Subcutaneous abdominal adipose tissue (tissue), 5 donors: ENCODE results near the gene LTBP4.

Source experiments
- H3K27ac ChIP-seq: one replicate; pipeline ENCODE4 v1.7.0; 2013; ENCODE audit warnings: low read depth, mild to moderate bottlenecking, inconsistent platforms, low read length, moderate library complexity
- H3K27me3 ChIP-seq, 5 donors: one replicate each; pipeline ENCODE4 v1.7.0; 2013; ENCODE audit warnings: low read length in 5 of 5, inconsistent platforms in 1 of 5; ENCODE audit not compliant: control insufficient read depth in 5 of 5, insufficient read depth in 4 of 5
- H3K36me3 ChIP-seq, 5 donors: one replicate each; pipeline ENCODE4 v1.7.0; 2013; ENCODE audit warnings: low read length in 5 of 5; ENCODE audit not compliant: control insufficient read depth in 5 of 5, insufficient read depth in 5 of 5
- H3K4me1 ChIP-seq, 5 donors: one replicate each; pipeline ENCODE4 v1.7.0; 2013; ENCODE audit warnings: low read length in 5 of 5, mild to moderate bottlenecking in 3 of 5, moderate library complexity in 1 of 5; ENCODE audit not compliant: control insufficient read depth in 5 of 5, insufficient read depth in 5 of 5
- H3K4me3 ChIP-seq, 5 donors: one replicate each; pipeline ENCODE4 v1.7.0; 2013; ENCODE audit warnings: low read length in 5 of 5, low read depth in 1 of 5
- H3K9ac ChIP-seq, 5 donors: one replicate each; pipeline ENCODE4 v1.7.0; 2013; ENCODE audit warnings: low read length in 5 of 5, mild to moderate bottlenecking in 4 of 5, moderate library complexity in 3 of 5
- H3K9me3 ChIP-seq, 5 donors: one replicate each; pipeline ENCODE4 v1.7.0; 2013; ENCODE audit warnings: low read length in 5 of 5; ENCODE audit not compliant: control insufficient read depth in 5 of 5
- donor health status: healthy.
- donor health status: healthy.
- donor health status: healthy.
- donor health status: healthy.
- donor health status: healthy.

LTBP4 gene

GRCh38 chr19:40627486-40628279, 26.5 kb downstream of the LTBP4 start:
- no peaks in the 10 kb centered on the region for H3K27me3 ChIP-seq
- no peak overlapping the region for H3K27ac ChIP-seq
- no peaks in the 10 kb centered on the region for H3K9me3 ChIP-seq
- peaks cover 3 to 46% (median 33%) of the 10 kb centered on the region in 5 donors for H3K36me3 ChIP-seq
- no peak overlapping the region for H3K4me3 ChIP-seq
- no peaks in the 10 kb centered on the region for H3K4me1 ChIP-seq
- no peak overlapping the region for H3K9ac ChIP-seq

GRCh38 chr19:40629346-40629745, 28.2 kb downstream of the LTBP4 start:
- no peaks in the 10 kb centered on the region for H3K9me3 ChIP-seq
- peaks cover 3 to 34% (median 26%) of the 10 kb centered on the region in 5 donors for H3K36me3 ChIP-seq
- H3K27ac ChIP-seq = no peak overlapping the region
- no peak overlapping the region for H3K4me3 ChIP-seq
- H3K9ac ChIP-seq = no peak overlapping the region
- no peaks in the 10 kb centered on the region for H3K27me3 ChIP-seq
- H3K4me1 ChIP-seq = peaks cover 0 to 4% (median 3%) of the 10 kb centered on the region in 5 donors

GRCh38 chr19:40630571-40631160, 29.5 kb downstream of the LTBP4 start:
- peaks cover 3 to 29% (median 23%) of the 10 kb centered on the region in 5 donors for H3K36me3 ChIP-seq
- H3K4me3 ChIP-seq = no peak overlapping the region
- H3K27me3 ChIP-seq = no peaks in the 10 kb centered on the region
- H3K9ac ChIP-seq = no peak overlapping the region
- H3K9me3 ChIP-seq = no peaks in the 10 kb centered on the region
- no peak overlapping the region for H3K27ac ChIP-seq
- peaks cover 0 to 5% (median 4%) of the 10 kb centered on the region in 5 donors for H3K4me1 ChIP-seq

- Histone ChIP-seq H3K9me3 (no peaks in the 10 kb centered on the region), H3K27me3 (no peaks in the 10 kb centered on the region), H3K36me3 (peaks cover 3 to 12% (median 11%) of the 10 kb centered on the region in 5 donors), H3K4me1 (peaks cover 0 to 5% (median 4%) of the 10 kb centered on the region in 5 donors), H3K4me3 (no peak overlapping the region), H3K27ac (no peak overlapping the region), H3K9ac (no peak overlapping the region)
These were observed 31.3 kb downstream of the LTBP4 start for GRCh38 chr19:40632311-40633036.

GRCh38 chr19:40633207-40633606, 32.0 kb downstream of the LTBP4 start:
- no peak overlapping the region for H3K9ac ChIP-seq
- H3K9me3 ChIP-seq = no peaks in the 10 kb centered on the region
- H3K36me3 ChIP-seq = peaks cover 3 to 10% (median 9%) of the 10 kb centered on the region in 5 donors
- no peak overlapping the region for H3K27ac ChIP-seq
- H3K27me3 ChIP-seq = no peaks in the 10 kb centered on the region
- H3K4me1 ChIP-seq = peaks cover 0 to 5% (median 4%) of the 10 kb centered on the region in 5 donors
- H3K4me3 ChIP-seq = no peak overlapping the region

- no peak overlapping the region for H3K9ac ChIP-seq
- no peaks in the 10 kb centered on the region for H3K9me3 ChIP-seq
- peaks cover 1 to 18% (median 12%) of the 10 kb centered on the region in 5 donors for H3K4me1 ChIP-seq
- no peak overlapping the region for H3K27ac ChIP-seq
- no peaks in the 10 kb centered on the region for H3K27me3 ChIP-seq
- H3K4me3 ChIP-seq = no peak overlapping the region
- no peaks in the 10 kb centered on the region for H3K36me3 ChIP-seq
These were observed 37.2 kb downstream of the LTBP4 start for GRCh38 chr19:40638327-40638726.

- Histone ChIP-seq H3K4me3 (no peak overlapping the region), H3K27me3 (no peaks in the 10 kb centered on the region), H3K9me3 (no peaks in the 10 kb centered on the region), H3K4me1 (peaks cover 0 to 12% (median 7%) of the 10 kb centered on the region in 5 donors), H3K27ac (no peak overlapping the region), H3K36me3 (no peaks in the 10 kb centered on the region), H3K9ac (no peak overlapping the region)
These were observed 38.4 kb downstream of the LTBP4 start for GRCh38 chr19:40639638-40639982.

GRCh38 chr19:40640744-40641143, 39.6 kb downstream of the LTBP4 start:
- Histone ChIP-seq H3K27me3 (no peaks in the 10 kb centered on the region), H3K4me3 (no peak overlapping the region), H3K9ac (no peak overlapping the region), H3K36me3 (no peaks in the 10 kb centered on the region), H3K9me3 (no peaks in the 10 kb centered on the region), H3K27ac (no peak overlapping the region), H3K4me1 (peaks cover 1 to 14% (median 12%) of the 10 kb centered on the region in 5 donors)

- H3K27me3 ChIP-seq = no peaks in the 10 kb centered on the region
- no peaks in the 10 kb centered on the region for H3K9me3 ChIP-seq
- peaks cover 1 to 18% (median 13%) of the 10 kb centered on the region in 5 donors for H3K4me1 ChIP-seq
- H3K27ac ChIP-seq = no peak overlapping the region
- H3K4me3 ChIP-seq = no peak overlapping the region
- H3K9ac ChIP-seq = no peak overlapping the region
- H3K36me3 ChIP-seq = no peaks in the 10 kb centered on the region
These were observed 40.1 kb downstream of the LTBP4 start for GRCh38 chr19:40641281-40641680.
